Measurements from ENCODE around the gene OTUD7B. TPM values are rescaled to one million over a fixed set of nuclear protein-coding genes. Genes with fewer than 3 reads are reported as not detected.

Gene OTUD7B
- total RNA-seq, 1 experiment from 2014 or later, result 19.6 TPM

GRCh38 chr1:149967041-149967440 lies 43.5 kb downstream of the OTUD7B start:
- no peaks in the 10 kb centered on the region for H3K27me3 ChIP-seq (replicated peaks; ENCODE audit: control insufficient read depth, insufficient read depth, low read length)
- peaks cover 46% of the 10 kb centered on the region for H3K36me3 Mint-ChIP-seq (ENCODE audit: insufficient read depth, unreplicated experiment)

GRCh38 chr1:149966405-149966804 lies 44.1 kb downstream of the OTUD7B start:
- POLR2A ChIA-PET, result interaction anchor here (0.5 to 0.6 kb wide), 2 partner anchors 221 to 612 kb away, joined by 5 to 6 read pairs; no protein-coding TSS in a partner anchor
- Mint-ChIP-seq H3K9me3 (ENCODE audit: unreplicated experiment) (no peaks in the 10 kb centered on the region), H3K36me3 (ENCODE audit: insufficient read depth, unreplicated experiment) (peaks cover 49% of the 10 kb centered on the region), H3K27me3 (ENCODE audit: insufficient read depth, unreplicated experiment) (no peaks in the 10 kb centered on the region), H3K27ac (ENCODE audit: unreplicated experiment) (no peak overlapping the region), H3K4me3 (ENCODE audit: unreplicated experiment) (no peak overlapping the region), H3K4me1 (ENCODE audit: low read depth, unreplicated experiment) (no peaks in the 10 kb centered on the region)
- H3K9me3 ChIP-seq, result no peaks in the 10 kb centered on the region
- H3K4me3 ChIP-seq (ENCODE audit: low read depth, low read length), result no peak overlapping the region
- intact Hi-C loops (cut with micrococcal nuclease; ENCODE audit: unreplicated experiment), result no loop called here
- TF ChIP-seq CTCF (IDR thresholded peaks at IDR 0.05; ENCODE audit: insufficient read depth in 1 of 2, low read depth in 1 of 2, low read length in 1 of 2, severe bottlenecking in 1 of 2, unreplicated experiment in 1 of 2), result no peak
- 0 out of 2 replicates have a peak, but pooled peaks cover 5% of the 10 kb centered on the region for H3K36me3 ChIP-seq (ENCODE audit: control insufficient read depth, insufficient read depth, low read length)
- no TSS peak for BruUV-seq (replicated peaks)
- CTCF ChIA-PET, result no interaction called here
- no peak for DNase-seq
- H3K27me3 ChIP-seq (replicated peaks; ENCODE audit: control insufficient read depth, insufficient read depth, low read length), result no peaks in the 10 kb centered on the region
- no peaks in the 10 kb centered on the region for H3K4me1 ChIP-seq

More at GRCh38 chr1:149967041-149967440, 43.5 kb downstream of the OTUD7B start:
- BruUV-seq (replicated peaks), result no TSS peak
- intact Hi-C loops (cut with micrococcal nuclease; ENCODE audit: unreplicated experiment), result no loop called here
- POLR2A ChIA-PET, result interaction anchor here (0.6 kb wide), 1 partner anchor 612 kb away, joined by 6 read pairs; no protein-coding TSS in a partner anchor
- Mint-ChIP-seq H3K4me1 (ENCODE audit: low read depth, unreplicated experiment) (no peaks in the 10 kb centered on the region), H3K27me3 (ENCODE audit: insufficient read depth, unreplicated experiment) (no peaks in the 10 kb centered on the region), H3K27ac (ENCODE audit: unreplicated experiment) (no peak overlapping the region), H3K4me3 (ENCODE audit: unreplicated experiment) (no peak overlapping the region), H3K9me3 (ENCODE audit: unreplicated experiment) (no peaks in the 10 kb centered on the region)
- H3K4me3 ChIP-seq (ENCODE audit: low read depth, low read length), result no peak overlapping the region
- no peak for TF ChIP-seq CTCF (IDR thresholded peaks at IDR 0.05; ENCODE audit: insufficient read depth in 1 of 2, low read depth in 1 of 2, low read length in 1 of 2, severe bottlenecking in 1 of 2, unreplicated experiment in 1 of 2)
- H3K9me3 ChIP-seq, result no peaks in the 10 kb centered on the region
- no peak for DNase-seq
- CTCF ChIA-PET, result no interaction called here
- H3K4me1 ChIP-seq, result no peaks in the 10 kb centered on the region
- H3K36me3 ChIP-seq (ENCODE audit: control insufficient read depth, insufficient read depth, low read length), result 0 out of 2 replicates have a peak, but pooled peaks cover 5% of the 10 kb centered on the region

GRCh38 chr1:149965440-149965839 lies 45.1 kb downstream of the OTUD7B start:
- TF ChIP-seq CTCF (IDR thresholded peaks at IDR 0.05; ENCODE audit: insufficient read depth in 1 of 2, low read depth in 1 of 2, low read length in 1 of 2, severe bottlenecking in 1 of 2, unreplicated experiment in 1 of 2), result no peak
- DNase-seq, result no peak
- intact Hi-C loops (cut with micrococcal nuclease; ENCODE audit: unreplicated experiment), result no loop called here
- no peaks in the 10 kb centered on the region for H3K4me1 Mint-ChIP-seq (ENCODE audit: low read depth, unreplicated experiment)
- no peak overlapping the region for H3K4me3 Mint-ChIP-seq (ENCODE audit: unreplicated experiment)
- Histone ChIP-seq H3K36me3 (ENCODE audit: control insufficient read depth, insufficient read depth, low read length) (peaks cover 5% of the 10 kb centered on the region; the same call in 1 of the 2 replicates), H3K4me1 (no peaks in the 10 kb centered on the region), H3K9me3 (no peaks in the 10 kb centered on the region), H3K27me3 (replicated peaks; ENCODE audit: control insufficient read depth, insufficient read depth, low read length) (no peaks in the 10 kb centered on the region), H3K4me3 (ENCODE audit: low read depth, low read length) (no peak overlapping the region)
- BruUV-seq (replicated peaks), result no TSS peak
- H3K36me3 Mint-ChIP-seq (ENCODE audit: insufficient read depth, unreplicated experiment), result peaks cover 46% of the 10 kb centered on the region
- H3K9me3 Mint-ChIP-seq (ENCODE audit: unreplicated experiment), result no peaks in the 10 kb centered on the region
- POLR2A ChIA-PET, result no interaction called here
- H3K27me3 Mint-ChIP-seq (ENCODE audit: insufficient read depth, unreplicated experiment), result no peaks in the 10 kb centered on the region
- CTCF ChIA-PET, result no interaction called here
- no peak overlapping the region for H3K27ac Mint-ChIP-seq (ENCODE audit: unreplicated experiment)
